ENCODE results near the gene EME2.
"Not testable (repeated sequence)": the region's sequence is repeated elsewhere in the genome, so short reads cannot be mapped to it uniquely, and the experiment has no call there.

EME2 gene

GRCh38 chr16:1791256-1791942, 18.8 kb downstream of the EME2 start:
- Histone ChIP-seq H3K9me3 (ENCODE audit: control insufficient read depth, low read length) (no peaks in the 10 kb centered on the region), H3K36me3 (ENCODE audit: control insufficient read depth, insufficient read depth, low read length) (peaks cover 3% of the 10 kb centered on the region), H3K27me3 (ENCODE audit: control insufficient read depth, insufficient read depth, low read length, poor library complexity, severe bottlenecking) (no peaks in the 10 kb centered on the region), H3K27ac (ENCODE audit: insufficient read depth, low read depth, low read length, poor library complexity, severe bottlenecking) (no peak overlapping the region), H3K4me3 (ENCODE audit: insufficient read depth, low read depth, low read length) (no peak overlapping the region), H3K4me1 (ENCODE audit: control insufficient read depth, insufficient read depth, low read length) (no peaks in the 10 kb centered on the region)
- 95% methylated on average over 53 of the region's 53 CpGs for WGBS, 2 experiments

- peaks cover 3% of the 10 kb centered on the region for H3K36me3 ChIP-seq (ENCODE audit: control insufficient read depth, insufficient read depth, low read length)
- H3K9me3 ChIP-seq (ENCODE audit: control insufficient read depth, low read length) = no peaks in the 10 kb centered on the region
- WGBS, 2 experiments = 94% methylated on average over 59 of the region's 59 CpGs
- no peak overlapping the region for H3K27ac ChIP-seq (ENCODE audit: insufficient read depth, low read depth, low read length, poor library complexity, severe bottlenecking)
- no peak overlapping the region for H3K4me3 ChIP-seq (ENCODE audit: insufficient read depth, low read depth, low read length)
- H3K4me1 ChIP-seq (ENCODE audit: control insufficient read depth, insufficient read depth, low read length) = no peaks in the 10 kb centered on the region
- no peaks in the 10 kb centered on the region for H3K27me3 ChIP-seq (ENCODE audit: control insufficient read depth, insufficient read depth, low read length, poor library complexity, severe bottlenecking)
Observed at GRCh38 chr16:1791943-1792812, 19.6 kb downstream of the EME2 start.

GRCh38 chr16:1792836-1793577, 20.4 kb downstream of the EME2 start:
- Histone ChIP-seq H3K27me3 (ENCODE audit: control insufficient read depth, insufficient read depth, low read length, poor library complexity, severe bottlenecking) (no peaks in the 10 kb centered on the region), H3K4me1 (ENCODE audit: control insufficient read depth, insufficient read depth, low read length) (no peaks in the 10 kb centered on the region), H3K9me3 (ENCODE audit: control insufficient read depth, low read length) (no peaks in the 10 kb centered on the region), H3K27ac (ENCODE audit: insufficient read depth, low read depth, low read length, poor library complexity, severe bottlenecking) (no peak overlapping the region), H3K4me3 (ENCODE audit: insufficient read depth, low read depth, low read length) (no peak overlapping the region), H3K36me3 (ENCODE audit: control insufficient read depth, insufficient read depth, low read length) (peaks cover 3% of the 10 kb centered on the region)
- WGBS, 2 experiments = 93% methylated on average over 33 of the region's 33 CpGs

- H3K36me3 ChIP-seq (ENCODE audit: control insufficient read depth, insufficient read depth, low read length) = peaks cover 3% of the 10 kb centered on the region
Observed at GRCh38 chr16:1793578-1794220, 21.1 kb downstream of the EME2 start, which contains the start of gene IGFALS. IGFALS (minus strand) TSS chr16:1793705; CDS start chr16:1793652, 53 bp downstream.

GRCh38 chr16:1794221-1794871, 21.7 kb downstream of the EME2 start:
- Histone ChIP-seq H3K36me3 (ENCODE audit: control insufficient read depth, insufficient read depth, low read length) (no peaks in the 10 kb centered on the region), H3K27me3 (ENCODE audit: control insufficient read depth, insufficient read depth, low read length, poor library complexity, severe bottlenecking) (no peaks in the 10 kb centered on the region), H3K9me3 (ENCODE audit: control insufficient read depth, low read length) (no peaks in the 10 kb centered on the region), H3K4me3 (ENCODE audit: insufficient read depth, low read depth, low read length) (no peak overlapping the region), H3K27ac (ENCODE audit: insufficient read depth, low read depth, low read length, poor library complexity, severe bottlenecking) (no peak overlapping the region), H3K4me1 (ENCODE audit: control insufficient read depth, insufficient read depth, low read length) (no peaks in the 10 kb centered on the region)
- 80 to 82% methylated on average over 18 of the region's 18 CpGs for WGBS, 2 experiments

More at GRCh38 chr16:1793578-1794220, 21.1 kb downstream of the EME2 start, which contains the start of gene IGFALS:
- no peak within 1 kb of the TSS for H3K4me3 ChIP-seq (ENCODE audit: insufficient read depth, low read depth, low read length)
- H3K9me3 ChIP-seq (ENCODE audit: control insufficient read depth, low read length) = no peaks in the 10 kb centered on the region
- no peaks in the 10 kb centered on the region for H3K27me3 ChIP-seq (ENCODE audit: control insufficient read depth, insufficient read depth, low read length, poor library complexity, severe bottlenecking)
- H3K27ac ChIP-seq (ENCODE audit: insufficient read depth, low read depth, low read length, poor library complexity, severe bottlenecking) = no peak within 1 kb of the TSS
- no peaks in the 10 kb centered on the region for H3K4me1 ChIP-seq (ENCODE audit: control insufficient read depth, insufficient read depth, low read length)
- 87 to 91% methylated on average over 28 of the region's 28 CpGs for WGBS, 2 experiments

GRCh38 chr16:1794908-1795666, 22.5 kb downstream of the EME2 start:
- H3K27ac ChIP-seq (ENCODE audit: insufficient read depth, low read depth, low read length, poor library complexity, severe bottlenecking) = no peak overlapping the region
- 92 to 93% methylated on average over 32 of the region's 32 CpGs for WGBS, 2 experiments

GRCh38 chr16:1799263-1799662, 26.7 kb downstream of the EME2 start:
- H3K9me3 ChIP-seq (ENCODE audit: control insufficient read depth, low read length); H3K4me3 ChIP-seq (ENCODE audit: insufficient read depth, low read depth, low read length); H3K27me3 ChIP-seq (ENCODE audit: control insufficient read depth, insufficient read depth, low read length, poor library complexity, severe bottlenecking); H3K27ac ChIP-seq (ENCODE audit: insufficient read depth, low read depth, low read length, poor library complexity, severe bottlenecking); H3K36me3 ChIP-seq (ENCODE audit: control insufficient read depth, insufficient read depth, low read length); H3K4me1 ChIP-seq (ENCODE audit: control insufficient read depth, insufficient read depth, low read length): not testable (repeated sequence)
- WGBS, 2 experiments = 74 to 81% methylated on average over 4 of the region's 5 CpGs

More at GRCh38 chr16:1794908-1795666, 22.5 kb downstream of the EME2 start:
- Histone ChIP-seq H3K9me3 (ENCODE audit: control insufficient read depth, low read length) (no peaks in the 10 kb centered on the region), H3K4me1 (ENCODE audit: control insufficient read depth, insufficient read depth, low read length) (no peaks in the 10 kb centered on the region), H3K36me3 (ENCODE audit: control insufficient read depth, insufficient read depth, low read length) (no peaks in the 10 kb centered on the region), H3K4me3 (ENCODE audit: insufficient read depth, low read depth, low read length) (no peak overlapping the region), H3K27me3 (ENCODE audit: control insufficient read depth, insufficient read depth, low read length, poor library complexity, severe bottlenecking) (no peaks in the 10 kb centered on the region)

GRCh38 chr16:1800701-1801100, 28.1 kb downstream of the EME2 start:
- H3K4me1 ChIP-seq (ENCODE audit: control insufficient read depth, insufficient read depth, low read length) = no peaks in the 10 kb centered on the region
- 84 to 86% methylated on average over 10 of the region's 10 CpGs for WGBS, 2 experiments
- no peak overlapping the region for H3K4me3 ChIP-seq (ENCODE audit: insufficient read depth, low read depth, low read length)
- H3K27ac ChIP-seq (ENCODE audit: insufficient read depth, low read depth, low read length, poor library complexity, severe bottlenecking) = no peak overlapping the region
- no peaks in the 10 kb centered on the region for H3K36me3 ChIP-seq (ENCODE audit: control insufficient read depth, insufficient read depth, low read length)
- H3K9me3 ChIP-seq (ENCODE audit: control insufficient read depth, low read length) = no peaks in the 10 kb centered on the region
- H3K27me3 ChIP-seq (ENCODE audit: control insufficient read depth, insufficient read depth, low read length, poor library complexity, severe bottlenecking) = no peaks in the 10 kb centered on the region

- Histone ChIP-seq H3K27ac (ENCODE audit: insufficient read depth, low read depth, low read length, poor library complexity, severe bottlenecking) (no peak overlapping the region), H3K36me3 (ENCODE audit: control insufficient read depth, insufficient read depth, low read length) (no peaks in the 10 kb centered on the region), H3K27me3 (ENCODE audit: control insufficient read depth, insufficient read depth, low read length, poor library complexity, severe bottlenecking) (no peaks in the 10 kb centered on the region), H3K4me1 (ENCODE audit: control insufficient read depth, insufficient read depth, low read length) (peaks cover 2% of the 10 kb centered on the region), H3K9me3 (ENCODE audit: control insufficient read depth, low read length) (no peaks in the 10 kb centered on the region), H3K4me3 (ENCODE audit: insufficient read depth, low read depth, low read length) (no peak overlapping the region)
- WGBS, 2 experiments = 85 to 86% methylated on average over 10 of the region's 10 CpGs
Observed at GRCh38 chr16:1807626-1808025, 35.0 kb downstream of the EME2 start.
